SK-N-SH (cell line): ENCODE results near the gene MICALL1. TPM values are rescaled to one million over a fixed set of nuclear protein-coding genes. Genes with fewer than 3 reads are reported as not detected.

Experiments
- CTCF ChIA-PET: fragments of 300-600, 350-600 bp; formaldehyde crosslinking; extraction: SDS; loops from one replicate; lab custom pipeline; 2021; lab: Yijun Ruan, JAX
- POLR2A ChIA-PET: fragments of 350-600 bp; sonication (Branson Sonifier 250); formaldehyde crosslinking; extraction: SDS; loops from one replicate; lab custom pipeline; 2020; ENCODE audit warnings: antibody characterized with exemption, inconsistent platforms; lab: Yijun Ruan, JAX
- DNase-seq: peaks from one replicate; pipeline ENCODE4 v3.0.0; 2012
- H2AFZ ChIP-seq: fragments of 200-600 bp; sonication (generic); 2 replicates; pipeline ENCODE4 v1.8.1; 2016; ENCODE audit warnings: antibody characterized with exemption, mild to moderate bottlenecking, low read depth
- H3F3A ChIP-seq: fragments of 200-600 bp; sonication (generic); replicated peaks from 2 replicates; pipeline ENCODE3; 2016; ENCODE audit warnings: antibody characterized with exemption, mild to moderate bottlenecking; ENCODE audit not compliant: insufficient read depth
- H3K27ac ChIP-seq, 2 experiments: fragments of 200-500 bp in 1 of 2; fragments of 200-600 bp in 1 of 2; sonication (Bioruptor generic) in 1 of 2; sonication (generic), shearing (Covaris generic) in 1 of 2; 2 replicates each; pipeline versions ENCODE4 v1.5.1 to v1.6.1; 2014 to 2016; ENCODE audit warnings: low read depth in 2 of 2, inconsistent platforms in 1 of 2, low read length in 1 of 2, mild to moderate bottlenecking in 1 of 2, mixed read lengths in 1 of 2
- H3K27me3 ChIP-seq: fragments of 200-600 bp; sonication (generic), shearing (Covaris generic); 2 replicates; pipeline ENCODE4 v1.6.1; 2016; ENCODE audit warnings: mixed run types; ENCODE audit not compliant: insufficient read depth
- H3K36me3 ChIP-seq, 2 experiments: fragments of 200-500 bp in 1 of 2; fragments of 200-600 bp in 1 of 2; sonication (Bioruptor generic) in 1 of 2; sonication (generic) in 1 of 2; replicated peaks in 1 of 2; 2 replicates each; pipeline versions ENCODE3 to v1.5.1; 2014 to 2016; ENCODE audit warnings: low read length in 1 of 2, mild to moderate bottlenecking in 1 of 2; ENCODE audit not compliant: insufficient read depth in 2 of 2, control insufficient read depth in 1 of 2
- H3K4me1 ChIP-seq, 2 experiments: fragments of 200-500 bp in 1 of 2; fragments of 200-600 bp in 1 of 2; sonication (Bioruptor generic) in 1 of 2; sonication (generic), shearing (Covaris generic) in 1 of 2; 2 replicates each; pipeline versions ENCODE4 v1.5.1 to v1.6.1; 2014 to 2016; ENCODE audit warnings: low read depth in 1 of 2, low read length in 1 of 2, mixed run types in 1 of 2; ENCODE audit not compliant: insufficient read depth in 2 of 2, control insufficient read depth in 1 of 2
- H3K4me2 ChIP-seq: fragments of 200-600 bp; sonication (generic), shearing (Covaris generic); 2 replicates; pipeline ENCODE4 v1.6.1; 2017; ENCODE audit warnings: mixed run types
- H3K4me3 ChIP-seq, 2 experiments: fragments of 200-500 bp in 1 of 2; fragments of 200-600 bp in 1 of 2; sonication (Bioruptor generic) in 1 of 2; sonication (generic), shearing (Covaris generic) in 1 of 2; 2 replicates each; pipeline versions ENCODE4 v1.5.1 to v1.8.1; 2014 to 2016; ENCODE audit warnings: low read depth in 2 of 2, inconsistent platforms in 1 of 2, low read length in 1 of 2, mild to moderate bottlenecking in 1 of 2, mixed read lengths in 1 of 2, moderate library complexity in 1 of 2
- H3K79me2 ChIP-seq: fragments of 200-600 bp; sonication (generic); 2 replicates; pipeline ENCODE4 v1.8.1; 2017; ENCODE audit warnings: mild to moderate bottlenecking; ENCODE audit not compliant: insufficient read depth
- H3K9ac ChIP-seq: fragments of 200-600 bp; sonication (generic); 2 replicates; pipeline ENCODE4 v1.6.1; 2017; ENCODE audit warnings: mixed run types
- H3K9me2 ChIP-seq: fragments of 200-600 bp; sonication (generic); 2 replicates; pipeline ENCODE4 v1.6.1; 2017; ENCODE audit warnings: mixed run types
- H3K9me3 ChIP-seq: fragments of 200-600 bp; sonication (generic); 2 replicates; pipeline ENCODE4 v1.6.1; 2017; ENCODE audit warnings: mixed run types, mild to moderate bottlenecking, moderate library complexity
- H4K20me1 ChIP-seq: fragments of 200-600 bp; sonication (generic); 2 replicates; pipeline ENCODE4 v1.6.1; 2017; ENCODE audit warnings: mild to moderate bottlenecking, mixed run types; ENCODE audit not compliant: insufficient read depth
- CHD2 ChIP-seq: fragments of 150-350 bp; IDR thresholded peaks from 2 replicates; pipeline ENCODE4 v1.6.1; 2018; ENCODE audit warnings: low read length; ENCODE audit not compliant: partially characterized antibody
- FOXJ3 ChIP-seq: sonication (generic); formaldehyde crosslinking; IDR thresholded peaks from 2 replicates; pipeline ENCODE4 v1.5.1; 2020; ENCODE audit warnings: mild to moderate bottlenecking, missing genetic modification reagents
- IRF3 ChIP-seq: fragments of 150-350 bp; IDR thresholded peaks from 2 replicates; pipeline ENCODE4 v1.6.1; 2016; ENCODE audit warnings: mild to moderate bottlenecking, low read depth, low read length
- NFIC ChIP-seq: IDR thresholded peaks from 2 replicates; pipeline ENCODE4 v1.4.0; 2012; ENCODE audit warnings: borderline replicate concordance
- RAD21 ChIP-seq: IDR thresholded peaks from 2 replicates; pipeline ENCODE4 v1.6.1; 2012; ENCODE audit warnings: mild to moderate bottlenecking, low read length
- SIN3A ChIP-seq: IDR thresholded peaks from 2 replicates; pipeline ENCODE4 v1.6.1; 2012; ENCODE audit warnings: low read depth, mild to moderate bottlenecking, low read length, moderate library complexity, borderline replicate concordance
- TEAD4 ChIP-seq: IDR thresholded peaks from 2 replicates; pipeline ENCODE4 v1.4.0; 2012; ENCODE audit warnings: mild to moderate bottlenecking, borderline replicate concordance; ENCODE audit not compliant: insufficient read depth
- USF2 ChIP-seq: fragments of 150-350 bp; IDR thresholded peaks from 2 replicates; pipeline ENCODE4 v1.6.1; 2017; ENCODE audit warnings: antibody characterized with exemption, low read length, low read depth, borderline replicate concordance
- ZBTB33 ChIP-seq: IDR thresholded peaks from 2 replicates; pipeline ENCODE4 v1.4.0; 2012; ENCODE audit warnings: low read depth, borderline replicate concordance
- WGBS: methylation state at CpG from one replicate; pipeline ENCODE4 v1.1.6; 2017; ENCODE audit warnings: low lambda C conversion rate; 5-methylcytosine and 5-hydroxymethylcytosine counted together
- polyA plus RNA-seq, 3 experiments: library from polyadenylated mRNA; depleted of rRNA; stranded (reverse); fragments of >200 nt; gene quantifications; 2 replicates each; pipeline ENCODE4 v1.2.3, GENCODE V29; 2012

MICALL1 gene
- polyA plus RNA-seq, 1 of the 3 experiments (the other 2 are of a cell fraction): 12.9 TPM

- TF ChIP-seq ZBTB33: no peak
- no peak for TF ChIP-seq IRF3
- TF ChIP-seq CHD2: no peak
- no peak for TF ChIP-seq RAD21
- TF ChIP-seq, all 33 proteins: peak for 0
Measured at GRCh38 chr22:37924386-37925065, 18.4 kb downstream of the MICALL1 start (continued).

GRCh38 chr22:37925330-37925729 is 19.2 kb downstream of the MICALL1 start:
- Histone ChIP-seq H3K27ac (no peak overlapping the region), H4K20me1 (peaks cover 2% of the 10 kb centered on the region; the same call in 1 of the 2 replicates), H3F3A (peaks cover 3% of the 10 kb centered on the region), H3K9me3 (no peaks in the 10 kb centered on the region), H3K4me2 (no peak overlapping the region), H3K4me1 (no peaks in the 10 kb centered on the region), H3K4me3 (no peak overlapping the region), H3K27me3 (no peaks in the 10 kb centered on the region), H3K36me3 (peaks cover 19 to 34% of the 10 kb centered on the region in 2 experiments), H3K9me2 (no peaks in the 10 kb centered on the region), H3K9ac (no peak overlapping the region), H3K79me2 (no peaks in the 10 kb centered on the region; the same call in 1 of the 2 replicates), H2AFZ (no peak overlapping the region)
- POLR2A ChIA-PET: no interaction called here
- 71% methylated on average over 1 of the region's 3 CpGs for WGBS
- TF ChIP-seq NFIC (no peak), FOXJ3 (CRISPR knock-in tag) (no peak), USF2 (no peak), IRF3 (no peak), TEAD4 (no peak), SIN3A (no peak), ZBTB33 (no peak), CHD2 (no peak)
- DNase-seq: peak; percentile 17
- CTCF ChIA-PET: interaction anchor here (3.1 kb wide), 1 partner anchor 8 kb away, joined by 10 read pairs; no protein-coding TSS in a partner anchor
